Measurements from ENCODE around the gene PGF. TPM values are rescaled to one million over a fixed set of nuclear protein-coding genes. Genes with fewer than 3 reads are reported as not detected.

Gene PGF
- total and polyA plus RNA-seq, 12 donors, result 1.7 to 12.7 (median 4.9) TPM

DNA sequence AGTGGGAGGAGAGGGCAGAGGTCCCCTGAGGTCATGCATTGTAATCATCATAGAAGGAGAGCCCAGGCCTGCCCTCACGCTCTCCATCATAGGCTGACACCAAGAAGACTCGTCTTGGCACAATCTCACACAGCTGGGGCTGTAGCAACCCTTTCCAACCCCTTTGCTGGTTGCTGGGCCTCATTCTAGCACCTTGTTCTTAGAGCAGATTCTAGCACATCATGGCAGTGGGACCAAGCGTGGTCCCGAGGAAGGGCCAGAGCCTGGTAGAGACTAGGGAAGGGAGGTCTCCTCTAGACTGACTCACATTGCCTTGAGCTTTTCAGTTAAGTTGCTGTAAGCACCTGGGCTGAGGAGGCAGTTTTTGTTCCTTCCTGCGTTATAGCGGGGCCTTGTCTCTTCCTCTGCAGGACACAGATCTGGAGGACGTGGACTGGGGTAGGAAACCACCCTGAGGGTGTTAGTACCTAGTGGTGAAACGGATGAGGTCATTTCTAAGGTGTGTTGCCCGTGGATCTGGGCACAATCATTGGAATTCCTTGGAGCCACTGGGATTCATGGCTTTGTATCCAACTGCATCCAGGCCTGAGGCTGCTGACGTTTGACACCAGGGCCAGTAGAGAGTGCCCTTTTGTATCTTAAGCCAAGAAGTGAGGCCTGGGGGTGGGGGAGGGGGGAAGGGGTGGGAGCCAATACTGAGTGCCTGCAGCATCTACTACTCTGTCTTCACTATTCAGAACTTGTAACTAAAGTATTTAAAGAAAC lies 52.3 kb downstream of the PGF start:
- no peak overlapping the region for H3K27ac ChIP-seq
- H3K9me3 ChIP-seq (replicated peaks in 1 of 3), result no peaks in the 10 kb centered on the region
- TF ChIP-seq, protein P1, sequence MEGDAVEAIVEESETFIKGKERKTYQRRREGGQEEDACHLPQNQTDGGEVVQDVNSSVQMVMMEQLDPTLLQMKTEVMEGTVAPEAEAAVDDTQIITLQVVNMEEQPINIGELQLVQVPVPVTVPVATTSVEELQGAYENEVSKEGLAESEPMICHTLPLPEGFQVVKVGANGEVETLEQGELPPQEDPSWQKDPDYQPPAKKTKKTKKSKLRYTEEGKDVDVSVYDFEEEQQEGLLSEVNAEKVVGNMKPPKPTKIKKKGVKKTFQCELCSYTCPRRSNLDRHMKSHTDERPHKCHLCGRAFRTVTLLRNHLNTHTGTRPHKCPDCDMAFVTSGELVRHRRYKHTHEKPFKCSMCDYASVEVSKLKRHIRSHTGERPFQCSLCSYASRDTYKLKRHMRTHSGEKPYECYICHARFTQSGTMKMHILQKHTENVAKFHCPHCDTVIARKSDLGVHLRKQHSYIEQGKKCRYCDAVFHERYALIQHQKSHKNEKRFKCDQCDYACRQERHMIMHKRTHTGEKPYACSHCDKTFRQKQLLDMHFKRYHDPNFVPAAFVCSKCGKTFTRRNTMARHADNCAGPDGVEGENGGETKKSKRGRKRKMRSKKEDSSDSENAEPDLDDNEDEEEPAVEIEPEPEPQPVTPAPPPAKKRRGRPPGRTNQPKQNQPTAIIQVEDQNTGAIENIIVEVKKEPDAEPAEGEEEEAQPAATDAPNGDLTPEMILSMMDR (IDR thresholded peaks at IDR 0.05), result no peak
- TF ChIP-seq POLR2A (IDR thresholded peaks at IDR 0.05), result no peak
- H3K4me1 ChIP-seq (replicated peaks in 1 of 2), result peaks cover 0 to 6% of the 10 kb centered on the region in 2 donors
- peaks cover 0 to 52% of the 10 kb centered on the region in 2 donors for H3K36me3 ChIP-seq (replicated peaks in 1 of 2)
- intact Hi-C loops (cut with DNase I), result no loop called here
- WGBS, 4 donors, result 69 to 75% (median 71%) methylated on average over 7 to 10 of the region's 10 CpGs
- no peaks in the 10 kb centered on the region for H3K27me3 ChIP-seq
- H3K4me3 ChIP-seq, result no peak overlapping the region
- no peak for DNase-seq

DNA sequence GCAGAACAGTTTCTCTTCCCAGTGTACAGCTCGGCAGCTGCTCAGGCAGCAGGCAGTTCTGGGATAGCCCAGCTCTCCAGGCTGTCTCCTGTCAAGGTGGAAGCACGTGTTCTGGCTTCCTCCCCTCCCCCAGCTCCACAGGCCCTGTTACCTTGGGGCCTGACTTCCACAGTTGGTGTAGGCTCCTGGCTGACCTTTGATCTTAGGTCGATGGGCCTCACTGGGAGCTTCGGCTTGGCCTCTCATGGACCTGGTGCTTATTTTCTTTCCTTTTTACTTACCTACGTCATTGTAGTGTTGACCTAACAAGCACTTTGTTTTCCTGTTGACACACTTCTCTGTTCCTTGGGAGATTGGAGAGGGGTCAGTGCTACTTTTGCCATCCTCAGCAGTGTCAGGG lies 56.7 kb downstream of the PGF start:
- peaks cover 8 to 14% of the 10 kb centered on the region in 2 donors for H3K4me1 ChIP-seq (replicated peaks in 1 of 2)
- H3K27me3 ChIP-seq, result no peaks in the 10 kb centered on the region
- no peaks in the 10 kb centered on the region for H3K9me3 ChIP-seq (replicated peaks in 1 of 3)
- H3K4me3 ChIP-seq, result no peak overlapping the region
- intact Hi-C loops (cut with DNase I), result no loop called here
- WGBS, 4 donors, result 64 to 79% (median 71%) methylated on average over 5 of the region's 5 CpGs
- TF ChIP-seq, protein P1 (IDR thresholded peaks at IDR 0.05), result no peak
- no peak for TF ChIP-seq POLR2A (IDR thresholded peaks at IDR 0.05)
- DNase-seq, result no peak
- H3K36me3 ChIP-seq (replicated peaks in 1 of 2), result peaks cover 0 to 95% of the 10 kb centered on the region in 2 donors
- H3K27ac ChIP-seq, result no peak overlapping the region

DNA sequence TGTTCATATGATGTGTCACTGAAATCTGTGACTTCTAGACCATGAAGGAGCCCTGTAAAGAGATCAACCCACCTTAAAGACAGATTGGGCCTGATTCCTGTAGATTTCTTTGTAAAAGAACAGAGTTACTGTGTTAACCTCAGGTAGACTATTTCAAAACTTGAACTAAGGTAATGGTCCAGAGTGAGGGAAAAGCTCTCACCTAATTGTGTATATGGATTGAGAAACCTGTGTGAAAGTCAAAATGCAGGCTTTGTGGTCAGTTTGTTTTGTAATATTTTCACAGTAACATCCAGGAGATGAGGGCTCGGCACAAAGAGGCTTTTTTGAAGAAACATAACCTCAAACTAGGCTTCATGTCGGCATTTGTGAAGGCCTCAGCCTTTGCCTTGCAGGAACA lies 57.3 kb downstream of the PGF start:
- WGBS, 4 donors, result 60 to 97% (median 90%) methylated on average over 2 of the region's 2 CpGs
- DNase-seq, result no peak
- H3K4me3 ChIP-seq, result no peak overlapping the region
- H3K9me3 ChIP-seq (replicated peaks in 1 of 3), result no peaks in the 10 kb centered on the region
- intact Hi-C loops (cut with DNase I), result no loop called here
- H3K27me3 ChIP-seq, result no peaks in the 10 kb centered on the region
- H3K36me3 ChIP-seq (replicated peaks in 1 of 2), result peaks cover 0 to 99% of the 10 kb centered on the region in 2 donors
- H3K27ac ChIP-seq, result no peak overlapping the region
- peaks cover 8 to 14% of the 10 kb centered on the region in 2 donors for H3K4me1 ChIP-seq (replicated peaks in 1 of 2)
- TF ChIP-seq, protein P1 (IDR thresholded peaks at IDR 0.05), result no peak
- TF ChIP-seq POLR2A (IDR thresholded peaks at IDR 0.05), result no peak

DNA sequence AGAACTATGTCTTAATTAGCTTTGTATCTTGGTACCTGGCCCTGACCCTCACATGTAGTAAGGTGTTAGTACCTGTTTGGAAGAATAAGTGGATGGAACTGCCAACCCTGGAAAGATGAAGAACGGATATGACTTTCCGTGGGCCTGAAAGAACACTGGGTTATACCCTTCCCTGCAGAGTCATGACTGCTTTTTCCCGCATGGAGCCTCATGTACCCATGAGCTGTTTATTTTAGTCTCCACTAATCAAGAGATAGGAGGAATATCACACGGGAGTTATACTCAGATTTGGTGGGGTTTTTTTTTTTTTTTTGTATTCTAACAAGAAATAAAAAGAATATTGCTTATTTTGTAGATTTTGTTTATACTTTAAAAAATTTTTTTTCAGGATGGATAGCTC lies 57.8 kb downstream of the PGF start:
- peaks cover 8 to 14% of the 10 kb centered on the region in 2 donors for H3K4me1 ChIP-seq (replicated peaks in 1 of 2)
- no peak for DNase-seq
- peaks cover 0 to 99% of the 10 kb centered on the region in 2 donors for H3K36me3 ChIP-seq (replicated peaks in 1 of 2)
- TF ChIP-seq, protein P1 (IDR thresholded peaks at IDR 0.05), result no peak
- TF ChIP-seq POLR2A (IDR thresholded peaks at IDR 0.05), result no peak
- 87 to 89% (median 88%) methylated on average over 4 of the region's 4 CpGs for WGBS, 4 donors
- H3K9me3 ChIP-seq (replicated peaks in 1 of 3), result no peaks in the 10 kb centered on the region
- no peak overlapping the region for H3K4me3 ChIP-seq
- intact Hi-C loops (cut with DNase I), result no loop called here
- peak overlapping the region in 1 of 5 donors; percentile 64 for H3K27ac ChIP-seq
- no peaks in the 10 kb centered on the region for H3K27me3 ChIP-seq

Measured in adrenal gland (tissue), 12 donors.